ENCODE data around the gene PARD3B. TPM values are rescaled to one million over a fixed set of nuclear protein-coding genes. Genes with fewer than 3 reads are reported as not detected.

PARD3B gene
- total and polyA plus RNA-seq, 2 of the 13 experiments (the other 11 are each of a cell fraction or from before 2014, with no cell fraction given) = 0.71 to 2.3 TPM

DNA sequence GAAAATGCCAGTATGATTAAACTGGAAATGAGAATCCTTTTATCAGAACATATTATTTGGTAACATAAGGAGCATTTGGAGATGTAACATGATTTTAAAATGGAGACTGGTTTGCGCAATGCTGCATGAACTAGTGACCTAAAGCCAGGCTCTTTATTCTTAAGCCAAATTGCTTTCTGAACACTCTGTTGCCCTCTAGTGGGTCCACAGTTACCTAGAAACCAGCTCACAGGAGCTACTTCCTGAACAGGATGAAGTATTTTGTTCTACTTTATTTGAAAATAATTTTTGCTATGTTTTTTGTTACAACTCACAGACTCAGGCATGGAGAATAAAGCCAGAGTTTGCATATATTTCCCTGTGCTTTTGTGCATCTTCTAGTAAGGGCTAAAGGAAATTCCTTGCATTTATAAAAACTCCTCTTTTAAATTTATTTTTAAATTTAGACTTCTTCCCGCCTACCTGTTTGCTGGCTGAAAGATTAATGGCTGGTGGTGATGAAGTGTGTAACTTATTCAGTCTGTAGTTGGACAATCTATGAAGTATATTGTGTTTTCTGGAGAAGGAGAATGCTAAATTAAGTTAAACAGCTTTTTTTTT, 146.7 kb downstream of the PARD3B start (continued):
- TF ChIP-seq, protein P1, sequence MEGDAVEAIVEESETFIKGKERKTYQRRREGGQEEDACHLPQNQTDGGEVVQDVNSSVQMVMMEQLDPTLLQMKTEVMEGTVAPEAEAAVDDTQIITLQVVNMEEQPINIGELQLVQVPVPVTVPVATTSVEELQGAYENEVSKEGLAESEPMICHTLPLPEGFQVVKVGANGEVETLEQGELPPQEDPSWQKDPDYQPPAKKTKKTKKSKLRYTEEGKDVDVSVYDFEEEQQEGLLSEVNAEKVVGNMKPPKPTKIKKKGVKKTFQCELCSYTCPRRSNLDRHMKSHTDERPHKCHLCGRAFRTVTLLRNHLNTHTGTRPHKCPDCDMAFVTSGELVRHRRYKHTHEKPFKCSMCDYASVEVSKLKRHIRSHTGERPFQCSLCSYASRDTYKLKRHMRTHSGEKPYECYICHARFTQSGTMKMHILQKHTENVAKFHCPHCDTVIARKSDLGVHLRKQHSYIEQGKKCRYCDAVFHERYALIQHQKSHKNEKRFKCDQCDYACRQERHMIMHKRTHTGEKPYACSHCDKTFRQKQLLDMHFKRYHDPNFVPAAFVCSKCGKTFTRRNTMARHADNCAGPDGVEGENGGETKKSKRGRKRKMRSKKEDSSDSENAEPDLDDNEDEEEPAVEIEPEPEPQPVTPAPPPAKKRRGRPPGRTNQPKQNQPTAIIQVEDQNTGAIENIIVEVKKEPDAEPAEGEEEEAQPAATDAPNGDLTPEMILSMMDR (CRISPR knock-in tag; IDR thresholded peaks at IDR 0.05) = peak; percentile 77
- TF ChIP-seq, protein P2, sequence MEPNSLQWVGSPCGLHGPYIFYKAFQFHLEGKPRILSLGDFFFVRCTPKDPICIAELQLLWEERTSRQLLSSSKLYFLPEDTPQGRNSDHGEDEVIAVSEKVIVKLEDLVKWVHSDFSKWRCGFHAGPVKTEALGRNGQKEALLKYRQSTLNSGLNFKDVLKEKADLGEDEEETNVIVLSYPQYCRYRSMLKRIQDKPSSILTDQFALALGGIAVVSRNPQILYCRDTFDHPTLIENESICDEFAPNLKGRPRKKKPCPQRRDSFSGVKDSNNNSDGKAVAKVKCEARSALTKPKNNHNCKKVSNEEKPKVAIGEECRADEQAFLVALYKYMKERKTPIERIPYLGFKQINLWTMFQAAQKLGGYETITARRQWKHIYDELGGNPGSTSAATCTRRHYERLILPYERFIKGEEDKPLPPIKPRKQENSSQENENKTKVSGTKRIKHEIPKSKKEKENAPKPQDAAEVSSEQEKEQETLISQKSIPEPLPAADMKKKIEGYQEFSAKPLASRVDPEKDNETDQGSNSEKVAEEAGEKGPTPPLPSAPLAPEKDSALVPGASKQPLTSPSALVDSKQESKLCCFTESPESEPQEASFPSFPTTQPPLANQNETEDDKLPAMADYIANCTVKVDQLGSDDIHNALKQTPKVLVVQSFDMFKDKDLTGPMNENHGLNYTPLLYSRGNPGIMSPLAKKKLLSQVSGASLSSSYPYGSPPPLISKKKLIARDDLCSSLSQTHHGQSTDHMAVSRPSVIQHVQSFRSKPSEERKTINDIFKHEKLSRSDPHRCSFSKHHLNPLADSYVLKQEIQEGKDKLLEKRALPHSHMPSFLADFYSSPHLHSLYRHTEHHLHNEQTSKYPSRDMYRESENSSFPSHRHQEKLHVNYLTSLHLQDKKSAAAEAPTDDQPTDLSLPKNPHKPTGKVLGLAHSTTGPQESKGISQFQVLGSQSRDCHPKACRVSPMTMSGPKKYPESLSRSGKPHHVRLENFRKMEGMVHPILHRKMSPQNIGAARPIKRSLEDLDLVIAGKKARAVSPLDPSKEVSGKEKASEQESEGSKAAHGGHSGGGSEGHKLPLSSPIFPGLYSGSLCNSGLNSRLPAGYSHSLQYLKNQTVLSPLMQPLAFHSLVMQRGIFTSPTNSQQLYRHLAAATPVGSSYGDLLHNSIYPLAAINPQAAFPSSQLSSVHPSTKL (CRISPR knock-in tag; IDR thresholded peaks at IDR 0.05) = peak; percentile 20; the same call in 1 of the 2 replicates
- TF ChIP-seq, protein P3, sequence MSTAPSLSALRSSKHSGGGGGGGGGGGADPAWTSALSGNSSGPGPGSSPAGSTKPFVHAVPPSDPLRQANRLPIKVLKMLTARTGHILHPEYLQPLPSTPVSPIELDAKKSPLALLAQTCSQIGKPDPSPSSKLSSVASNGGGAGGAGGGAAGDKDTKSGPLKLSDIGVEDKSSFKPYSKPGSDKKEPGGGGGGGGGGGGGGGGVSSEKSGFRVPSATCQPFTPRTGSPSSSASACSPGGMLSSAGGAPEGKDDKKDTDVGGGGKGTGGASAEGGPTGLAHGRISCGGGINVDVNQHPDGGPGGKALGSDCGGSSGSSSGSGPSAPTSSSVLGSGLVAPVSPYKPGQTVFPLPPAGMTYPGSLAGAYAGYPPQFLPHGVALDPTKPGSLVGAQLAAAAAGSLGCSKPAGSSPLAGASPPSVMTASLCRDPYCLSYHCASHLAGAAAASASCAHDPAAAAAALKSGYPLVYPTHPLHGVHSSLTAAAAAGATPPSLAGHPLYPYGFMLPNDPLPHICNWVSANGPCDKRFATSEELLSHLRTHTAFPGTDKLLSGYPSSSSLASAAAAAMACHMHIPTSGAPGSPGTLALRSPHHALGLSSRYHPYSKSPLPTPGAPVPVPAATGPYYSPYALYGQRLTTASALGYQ (CRISPR knock-in tag; IDR thresholded peaks at IDR 0.05) = 0 out of 2 replicates have a peak, but pooled peaks have one; percentile 29
- TF ChIP-seq SMAD3 (CRISPR knock-in tag; IDR thresholded peaks at IDR 0.05) = peak; percentile 28; the same call in 1 of the 2 replicates
- peak; percentile 73 for TF ChIP-seq POGZ (CRISPR knock-in tag; IDR thresholded peaks at IDR 0.05)
- TF ChIP-seq STAG1 (CRISPR knock-in tag; IDR thresholded peaks at IDR 0.05) = peak; percentile 91

Measured in HepG2 (cell line).